Endothelial cell (in vitro differentiated cells): ENCODE results near the gene OLFM4. TPM values are rescaled to one million over a fixed set of nuclear protein-coding genes. Genes with fewer than 3 reads are reported as not detected.

ENCODE experiments used
- DNase-seq: peaks from one replicate; pipeline ENCODE4 v3.0.0; 2021; ENCODE audit warnings: low spot score
- H3K27ac Mint-ChIP-seq: one replicate; pipeline ENCODE4 v1.8.0; 2021; ENCODE audit warnings: mixed read lengths, inconsistent platforms; ENCODE audit not compliant: unreplicated experiment
- H3K27me3 Mint-ChIP-seq: one replicate; pipeline ENCODE4 v1.8.0; 2021; ENCODE audit warnings: mild to moderate bottlenecking, moderate library complexity, mixed read lengths, inconsistent platforms; ENCODE audit not compliant: unreplicated experiment
- H3K36me3 Mint-ChIP-seq: one replicate; pipeline ENCODE4 v1.8.0; 2021; ENCODE audit warnings: mild to moderate bottlenecking, low read depth, mixed read lengths, inconsistent platforms; ENCODE audit not compliant: unreplicated experiment
- H3K4me1 Mint-ChIP-seq: one replicate; pipeline ENCODE4 v1.8.0; 2021; ENCODE audit warnings: mild to moderate bottlenecking, mixed read lengths, inconsistent platforms; ENCODE audit not compliant: unreplicated experiment
- H3K4me3 Mint-ChIP-seq: one replicate; pipeline ENCODE4 v1.8.0; 2021; ENCODE audit warnings: mild to moderate bottlenecking, mixed read lengths, inconsistent platforms; ENCODE audit not compliant: unreplicated experiment
- H3K9me3 Mint-ChIP-seq: one replicate; pipeline ENCODE4 v1.8.0; 2021; ENCODE audit warnings: mixed read lengths, inconsistent platforms; ENCODE audit not compliant: unreplicated experiment
- CTCF ChIP-seq: fragments of 200-600 bp; sonication (generic); IDR thresholded peaks from one replicate; pipeline ENCODE4 v1.5.0; 2021; ENCODE audit warnings: antibody characterized with exemption; ENCODE audit not compliant: unreplicated experiment
- total RNA-seq: library from RNA; stranded (reverse); fragmentation: NEBNext Ultra II Directional; extraction: Animal tissue kit (Norgen Biotek cat#: 25700); gene quantifications from one replicate; pipeline ENCODE4 v1.2.1, GENCODE V29; 2021; ENCODE audit not compliant: unreplicated experiment

Gene OLFM4
- total RNA-seq, 1 donor from 2014 or later: not detected

DNA sequence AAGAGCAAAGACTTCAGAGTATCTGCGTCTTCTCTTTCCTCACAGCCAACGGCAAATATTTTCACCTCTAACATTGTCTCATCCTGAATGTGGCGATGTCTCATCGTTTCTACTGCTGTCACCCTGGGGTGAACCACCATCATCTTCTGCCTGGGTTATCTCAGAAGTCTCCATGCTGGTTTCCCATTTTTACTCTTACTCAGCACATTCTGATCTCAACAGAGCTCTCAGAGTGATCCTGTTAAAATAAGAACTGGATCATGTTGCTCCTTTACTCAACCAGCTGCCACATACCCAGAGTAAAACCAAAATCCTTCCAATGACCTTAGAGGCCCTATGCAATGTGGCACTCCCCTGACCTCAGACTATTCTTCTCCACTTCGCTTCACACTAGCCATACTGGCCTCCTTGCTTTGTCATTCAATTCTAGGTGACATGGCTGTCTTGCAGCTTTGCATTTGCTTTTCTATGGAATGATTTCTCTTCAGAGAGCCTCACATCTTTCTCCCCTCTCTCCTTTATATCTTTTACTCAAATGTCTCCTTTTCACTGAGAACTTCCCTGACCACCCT is 7.8 kb upstream of the OLFM4 start:
- Mint-ChIP-seq H3K4me1 (peaks cover 3% of the 10 kb centered on the region), H3K36me3 (no peaks in the 10 kb centered on the region), H3K27ac (no peak overlapping the region), H3K27me3 (peaks cover 1% of the 10 kb centered on the region), H3K9me3 (no peaks in the 10 kb centered on the region), H3K4me3 (no peak overlapping the region)
- no peak for TF ChIP-seq CTCF
- DNase-seq: no peak

DNA sequence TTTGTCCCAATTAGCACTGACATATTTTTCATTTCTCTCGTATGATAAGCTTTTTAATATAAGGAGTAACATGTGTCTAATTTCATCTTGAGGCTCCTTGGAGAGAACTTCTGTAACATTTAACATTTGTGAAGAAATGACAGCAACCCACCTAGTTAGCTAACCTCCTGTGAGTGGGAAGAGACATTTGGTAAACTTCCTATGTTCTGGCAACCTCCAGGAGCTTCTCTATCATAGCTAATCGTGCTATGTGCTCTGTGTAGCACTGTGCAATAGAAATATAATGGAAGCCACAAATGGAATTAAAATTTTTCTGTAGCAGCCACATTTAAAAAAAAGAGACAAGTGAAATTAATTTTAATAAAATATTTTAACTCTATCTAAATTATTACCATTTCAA is 5.4 kb upstream of the OLFM4 start:
- Mint-ChIP-seq H3K27ac (no peak overlapping the region), H3K4me3 (no peak overlapping the region), H3K36me3 (no peaks in the 10 kb centered on the region), H3K4me1 (no peaks in the 10 kb centered on the region), H3K27me3 (peaks cover 1% of the 10 kb centered on the region), H3K9me3 (no peaks in the 10 kb centered on the region)
- TF ChIP-seq CTCF: no peak
- no peak for DNase-seq

GRCh38 chr13:53028063-53028462 is 550 bp upstream of the OLFM4 start:
- no peaks in the 10 kb centered on the region for H3K4me1 Mint-ChIP-seq
- H3K27ac Mint-ChIP-seq: no peak overlapping the region
- H3K36me3 Mint-ChIP-seq: no peaks in the 10 kb centered on the region
- H3K9me3 Mint-ChIP-seq: no peaks in the 10 kb centered on the region
- no peaks in the 10 kb centered on the region for H3K27me3 Mint-ChIP-seq
- H3K4me3 Mint-ChIP-seq: no peak overlapping the region
- no peak for TF ChIP-seq CTCF
- DNase-seq: no peak

- Mint-ChIP-seq H3K27ac (no peak overlapping the region), H3K9me3 (no peaks in the 10 kb centered on the region), H3K36me3 (no peaks in the 10 kb centered on the region), H3K4me1 (no peaks in the 10 kb centered on the region), H3K27me3 (peaks cover 3% of the 10 kb centered on the region), H3K4me3 (no peak overlapping the region)
- no peak for TF ChIP-seq CTCF
- no peak for DNase-seq
These were observed 4.2 kb downstream of the OLFM4 start for GRCh38 chr13:53032849-53033248.

DNA sequence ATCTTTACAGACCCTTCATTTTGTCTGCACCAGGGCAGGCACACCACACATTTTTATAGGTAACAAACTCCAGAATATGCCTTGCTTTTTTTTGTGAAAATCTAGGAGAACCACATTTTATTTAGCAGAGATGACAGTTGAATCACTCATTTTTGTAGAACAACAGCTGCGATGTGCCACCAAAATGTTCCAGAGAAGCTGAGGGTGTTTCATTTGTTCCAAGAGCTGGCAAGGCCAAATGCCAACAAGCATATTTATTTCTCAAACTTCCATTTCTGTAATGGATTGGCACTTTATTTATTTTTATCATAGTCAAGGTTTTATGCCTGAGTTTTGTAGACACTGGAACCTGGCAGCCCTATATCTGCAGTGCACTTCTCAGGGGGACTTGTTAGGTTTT is 10.4 kb downstream of the OLFM4 start:
- H3K27ac Mint-ChIP-seq: no peak overlapping the region
- H3K9me3 Mint-ChIP-seq: no peaks in the 10 kb centered on the region
- no peak overlapping the region for H3K4me3 Mint-ChIP-seq
- no peak for TF ChIP-seq CTCF
- DNase-seq: no peak
- H3K4me1 Mint-ChIP-seq: no peaks in the 10 kb centered on the region
- H3K27me3 Mint-ChIP-seq: peaks cover 2% of the 10 kb centered on the region
- H3K36me3 Mint-ChIP-seq: no peaks in the 10 kb centered on the region
